RKO (cell line): ENCODE measurements around the gene GRIA4.

Experiments
- DNase-seq: peaks from one replicate; pipeline ENCODE4 v3.0.0-alpha.2; 2016; ENCODE audit warnings: low spot score

The GRIA4 gene

DNA sequence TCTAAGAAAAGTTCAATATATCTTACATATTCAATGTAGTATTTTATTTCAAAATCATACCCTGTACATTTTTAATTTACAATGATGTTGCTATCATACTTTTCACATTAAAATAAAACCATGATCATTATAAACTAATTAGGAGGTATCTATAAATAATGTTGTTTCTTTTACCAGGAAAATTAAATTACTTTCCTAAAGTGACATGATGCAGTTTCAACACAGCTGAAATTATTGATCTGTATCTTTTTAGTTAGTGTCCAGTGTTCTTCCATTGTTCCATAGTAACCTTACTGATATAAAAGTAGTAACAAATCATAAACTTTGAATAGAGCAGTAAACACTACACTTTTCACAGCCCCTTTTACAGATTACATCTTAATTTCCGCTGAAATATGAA lies 29.7 kb downstream of the GRIA4 start:
- no peak for DNase-seq

- peak; percentile 16 for DNase-seq
These were observed 31.6 kb downstream of the GRIA4 start for GRCh38 chr11:105641433-105641832.

- DNase-seq = no peak
These were observed 33.0 kb downstream of the GRIA4 start for GRCh38 chr11:105642870-105643269.

DNA sequence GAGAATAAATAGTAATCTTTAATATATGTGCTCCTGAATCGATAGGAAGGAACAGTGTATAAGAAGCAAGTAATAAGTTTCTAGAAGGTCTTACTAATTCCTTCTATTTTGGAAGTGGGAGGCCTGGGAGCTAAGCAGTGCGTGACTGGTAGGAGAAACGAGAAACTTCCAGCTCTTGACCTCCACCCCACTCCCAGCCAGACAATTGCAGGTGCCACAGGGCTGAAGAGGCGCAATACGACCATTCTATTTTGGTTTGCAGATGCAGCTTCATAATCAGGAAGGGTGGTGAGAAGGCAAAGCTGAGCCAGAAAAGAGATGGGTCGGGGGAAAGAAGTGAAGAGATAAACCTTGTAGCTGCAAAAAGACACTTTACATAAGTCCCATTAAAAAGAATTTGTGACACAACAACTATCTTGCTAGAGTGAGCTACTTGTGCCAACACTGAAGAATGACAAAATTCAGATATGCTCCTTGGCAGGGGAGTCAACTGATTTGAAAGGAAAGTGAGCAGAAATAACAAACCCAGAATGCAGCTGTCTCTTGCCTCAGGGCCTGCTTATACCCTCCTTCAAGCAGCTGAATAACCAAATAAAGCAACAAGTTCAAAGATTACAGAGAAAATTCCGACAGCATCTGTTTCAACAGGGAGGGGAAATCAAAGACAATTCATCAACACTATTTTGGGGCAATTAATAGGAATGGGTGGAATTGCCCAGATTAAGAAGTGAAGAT lies 35.1 kb downstream of the GRIA4 start:
- no peak for DNase-seq

DNA sequence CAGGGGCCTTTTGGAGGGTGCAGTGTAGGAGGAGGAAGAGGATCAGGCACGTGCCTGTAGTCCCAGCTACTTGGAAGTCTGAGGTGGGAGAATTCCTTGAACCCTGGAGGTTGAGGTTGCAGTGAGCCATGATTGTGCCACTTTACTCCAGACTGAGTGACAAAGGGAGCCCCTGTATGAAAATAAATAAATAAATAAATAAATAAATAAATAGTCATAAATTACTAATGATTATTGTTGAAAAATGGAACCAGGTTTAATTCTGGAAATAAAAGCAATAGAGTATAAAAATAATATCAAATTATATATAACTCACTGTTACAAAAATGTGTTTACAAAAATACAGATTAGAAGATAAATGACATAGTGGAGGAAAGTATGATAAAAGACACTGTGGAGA lies 37.9 kb downstream of the GRIA4 start:
- DNase-seq = no peak

DNA sequence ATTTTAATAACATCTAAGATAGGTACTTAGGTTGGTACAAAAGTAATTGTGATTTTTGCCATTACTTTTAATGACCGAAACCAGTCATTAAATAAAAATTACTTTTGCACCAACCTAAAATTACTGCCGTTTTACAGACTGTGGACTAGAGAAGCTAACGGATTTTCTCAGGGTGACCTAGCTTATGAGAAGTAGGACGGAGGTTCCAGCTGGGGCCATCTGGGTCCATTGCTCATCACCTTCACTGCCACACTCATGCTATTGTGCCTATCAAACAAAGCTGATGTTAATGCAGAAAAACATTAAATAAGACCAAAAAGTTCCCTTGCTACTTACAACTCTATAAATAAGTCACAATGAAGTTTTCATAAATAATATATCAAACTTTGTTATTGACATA lies 38.9 kb downstream of the GRIA4 start:
- no peak for DNase-seq

DNA sequence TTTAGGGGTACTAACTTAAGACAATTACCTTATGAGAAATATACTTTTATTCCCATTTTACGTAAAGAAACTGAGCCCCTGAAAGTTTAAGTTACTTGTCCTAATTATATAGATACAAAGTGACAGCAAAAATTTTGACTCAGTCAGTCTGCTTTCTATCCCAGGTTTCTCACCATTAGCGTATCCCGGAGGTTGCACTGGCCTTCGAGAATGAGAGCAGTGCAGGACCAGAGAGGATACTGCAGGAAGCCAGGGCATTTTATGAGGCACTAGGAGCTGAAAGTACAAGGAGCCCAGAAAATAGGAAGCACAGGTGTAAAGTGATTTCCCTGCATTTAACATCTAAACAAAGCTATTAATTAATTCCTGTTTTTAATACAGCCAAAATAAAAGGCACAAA lies 55.4 kb downstream of the GRIA4 start:
- no peak for DNase-seq

- DNase-seq = no peak
These were observed 57.6 kb downstream of the GRIA4 start for GRCh38 chr11:105667441-105667840.

DNA sequence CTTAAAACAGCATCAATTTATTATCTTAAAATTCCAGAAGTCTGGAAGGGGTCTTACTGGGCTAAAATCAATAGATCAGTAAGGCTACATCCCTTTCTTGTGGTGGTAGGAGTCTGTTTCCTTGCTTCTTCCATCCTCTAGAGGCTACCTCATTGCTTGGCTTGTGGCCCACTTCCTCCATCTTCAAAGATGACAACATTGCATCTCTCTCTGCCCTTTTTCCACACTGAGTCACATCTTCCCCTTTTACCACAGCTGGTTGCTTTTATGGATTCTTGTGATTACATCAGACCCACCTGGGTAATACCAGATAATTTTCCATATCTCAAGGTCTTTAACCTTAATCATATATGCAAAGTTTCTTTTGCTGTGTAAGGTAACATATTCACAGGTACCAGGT lies 60.9 kb downstream of the GRIA4 start:
- peak; percentile 26 for DNase-seq

DNA sequence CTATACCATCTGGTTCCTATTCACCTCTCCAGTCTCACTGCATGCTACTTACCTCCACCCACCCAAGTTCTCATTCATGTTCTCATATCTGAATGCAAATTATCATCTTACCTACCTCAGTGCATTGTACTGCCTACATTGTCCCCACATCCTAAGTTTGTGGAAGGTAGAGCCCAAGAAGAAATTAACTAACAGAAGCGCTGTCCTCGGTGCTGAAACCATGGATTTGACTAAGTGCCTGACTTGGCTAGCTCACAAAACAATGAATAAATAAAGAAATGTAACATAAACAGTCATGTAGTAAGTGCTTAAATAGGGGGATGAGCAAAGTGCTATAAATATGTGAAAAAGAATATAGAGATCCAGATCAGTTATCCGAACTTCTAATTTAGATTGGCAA lies 63.2 kb downstream of the GRIA4 start:
- DNase-seq = peak; percentile 66

DNA sequence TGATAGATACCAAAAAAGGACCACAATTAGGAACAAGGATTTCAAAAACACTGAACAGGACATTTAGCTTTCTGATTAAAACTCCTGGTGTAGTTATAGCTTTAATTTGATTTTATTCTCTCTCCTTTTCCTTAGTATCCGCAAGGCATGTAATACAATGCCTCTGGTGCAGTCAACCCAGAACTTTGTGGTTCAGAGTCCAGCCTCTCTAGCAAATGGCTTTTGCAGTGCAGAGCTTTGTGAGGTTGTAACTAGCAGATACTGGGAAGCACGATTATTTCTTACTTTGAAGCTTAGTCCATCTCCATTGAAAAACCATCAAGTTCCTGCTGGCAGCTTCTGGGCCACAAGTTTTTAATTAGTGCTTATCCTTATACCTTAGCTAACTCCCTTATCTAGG lies 79.8 kb downstream of the GRIA4 start:
- no peak for DNase-seq

DNA sequence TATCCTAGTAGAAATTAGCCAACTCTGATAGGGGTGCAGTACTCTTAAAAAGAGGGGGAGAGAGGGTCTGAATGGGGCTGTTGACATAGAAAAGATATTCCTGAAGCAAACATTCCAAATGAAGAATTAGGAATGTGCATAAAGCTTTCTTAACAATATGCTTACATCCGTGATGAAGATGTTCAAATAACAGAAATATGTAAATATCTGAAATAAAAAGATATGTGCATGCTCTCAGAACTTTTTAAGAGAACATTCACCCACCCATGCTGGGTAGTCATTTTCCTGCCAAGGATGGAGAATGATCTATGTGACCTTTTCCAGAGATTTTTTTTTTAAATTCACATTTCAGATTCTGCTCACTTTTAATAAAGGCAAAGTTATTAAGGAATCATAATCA lies 80.6 kb downstream of the GRIA4 start:
- DNase-seq = no peak

GRCh38 chr11:105693075-105693759 lies 83.3 kb downstream of the GRIA4 start:
- DNase-seq = no peak

DNA sequence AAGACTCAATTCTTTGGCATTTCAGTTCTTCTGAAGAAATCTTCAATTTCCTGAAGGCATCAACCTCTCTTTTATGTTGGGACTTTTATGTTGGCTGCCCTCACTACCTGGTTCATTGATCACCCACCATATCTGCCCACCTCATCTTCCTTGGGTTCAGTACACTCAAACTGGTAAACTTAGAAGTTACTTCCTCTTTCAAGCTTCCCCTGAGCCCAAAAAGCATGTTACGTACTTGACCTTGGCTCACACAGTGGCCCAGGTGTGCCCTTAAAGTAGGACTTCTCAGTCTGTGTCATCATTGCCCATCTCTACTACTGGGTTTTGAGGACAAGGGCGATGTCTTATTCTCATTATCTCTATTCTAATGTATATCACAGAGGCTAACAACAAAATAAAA lies 86.1 kb downstream of the GRIA4 start:
- no peak for DNase-seq

DNA sequence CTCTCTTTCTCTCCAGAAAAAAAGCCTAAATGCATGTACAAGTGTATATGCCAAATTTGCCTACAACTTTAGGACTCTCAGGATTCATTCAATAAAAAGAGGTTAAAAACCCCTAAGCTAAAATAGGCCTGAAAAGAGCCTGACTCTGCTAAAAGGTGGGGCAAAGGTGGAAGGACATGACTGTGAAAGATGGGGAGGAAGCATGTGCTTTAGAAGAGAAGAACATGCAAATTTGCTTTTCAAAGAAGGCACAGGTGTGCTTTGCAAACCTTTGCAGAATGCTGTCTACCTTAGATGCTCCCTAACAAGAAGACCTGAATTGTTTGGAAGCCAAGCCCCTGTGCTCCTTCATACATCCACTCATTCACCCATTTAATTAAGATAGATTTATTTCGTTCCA lies 87.4 kb downstream of the GRIA4 start:
- DNase-seq = no peak

DNA sequence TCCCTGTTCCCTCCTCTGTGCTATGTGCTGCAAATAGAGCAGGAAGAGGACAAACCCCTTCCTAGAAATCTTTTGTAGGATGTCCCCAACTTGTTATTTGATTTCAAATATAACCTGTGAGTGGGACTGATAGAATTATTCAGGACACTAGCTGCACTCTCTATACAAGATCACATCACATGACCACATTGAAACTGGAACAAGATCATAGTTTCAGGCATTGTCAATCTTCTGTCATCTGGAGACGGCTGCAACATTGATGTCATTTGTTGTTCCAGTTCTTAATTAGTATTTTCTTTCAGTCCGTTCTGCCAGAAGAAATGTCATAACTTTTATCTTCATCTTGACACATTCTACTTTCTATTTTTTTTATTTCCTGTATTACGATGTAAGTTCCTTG lies 89.3 kb downstream of the GRIA4 start:
- no peak for DNase-seq

DNA sequence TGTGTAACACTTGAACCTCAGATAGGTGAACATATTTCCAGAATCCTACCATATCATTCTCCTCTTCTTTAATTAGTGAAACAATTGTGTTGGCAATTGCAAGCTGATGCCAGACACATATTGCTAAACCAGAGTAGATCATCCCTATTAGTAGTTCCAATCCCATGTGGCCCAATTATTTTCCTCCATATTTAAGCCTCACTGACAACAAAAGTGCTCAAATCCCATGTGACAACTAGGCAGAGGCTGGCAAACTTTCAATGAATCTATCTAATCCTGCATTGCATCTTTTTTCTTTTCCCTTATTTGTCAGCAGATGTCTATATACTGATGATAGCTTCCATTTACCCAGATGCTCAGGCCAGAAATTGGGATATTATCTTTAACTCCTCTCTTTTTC lies 90.4 kb downstream of the GRIA4 start:
- DNase-seq = no peak

DNA sequence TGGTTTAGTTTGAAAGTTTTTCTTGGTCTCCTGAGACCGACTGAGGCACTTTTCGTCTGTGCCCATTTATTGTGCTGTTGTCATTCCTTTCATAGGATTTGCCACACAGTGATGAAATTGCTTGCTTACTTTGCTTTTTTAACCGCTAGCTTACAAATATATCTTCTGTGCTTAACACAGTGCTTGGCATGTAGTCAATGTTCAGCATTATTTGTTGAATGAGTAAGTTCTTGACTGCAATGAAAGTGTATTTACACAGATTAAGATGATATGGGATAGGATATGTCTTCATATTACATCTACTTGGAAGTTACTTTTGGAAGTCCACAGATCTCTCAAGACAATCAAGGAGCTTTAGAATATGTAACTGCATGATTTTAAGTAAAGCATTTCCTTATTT lies 91.2 kb downstream of the GRIA4 start:
- DNase-seq = no peak

- DNase-seq = no peak
These were observed 96.1 kb downstream of the GRIA4 start for GRCh38 chr11:105705786-105706530.

- no peak for DNase-seq
These were observed 103.2 kb downstream of the GRIA4 start for GRCh38 chr11:105713106-105713505.

DNA sequence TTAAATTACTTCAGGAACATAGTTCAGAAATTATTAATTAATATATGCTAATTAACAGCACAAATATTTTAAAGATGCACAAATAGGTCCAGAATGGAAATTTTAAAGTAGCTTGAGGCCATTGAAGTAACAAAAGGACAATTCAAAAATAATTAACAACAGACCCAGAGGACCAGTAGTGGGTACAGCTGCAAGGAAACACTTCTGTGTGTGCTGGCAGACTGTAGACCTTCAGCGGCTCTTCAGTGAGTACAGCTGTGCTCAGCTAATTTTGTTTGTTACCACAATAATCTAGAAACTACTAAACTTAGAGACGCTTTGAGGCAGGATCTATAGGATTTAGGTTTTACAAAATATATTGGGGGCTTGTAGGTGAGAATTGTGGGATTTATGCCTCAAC lies 103.8 kb downstream of the GRIA4 start:
- no peak for DNase-seq

DNA sequence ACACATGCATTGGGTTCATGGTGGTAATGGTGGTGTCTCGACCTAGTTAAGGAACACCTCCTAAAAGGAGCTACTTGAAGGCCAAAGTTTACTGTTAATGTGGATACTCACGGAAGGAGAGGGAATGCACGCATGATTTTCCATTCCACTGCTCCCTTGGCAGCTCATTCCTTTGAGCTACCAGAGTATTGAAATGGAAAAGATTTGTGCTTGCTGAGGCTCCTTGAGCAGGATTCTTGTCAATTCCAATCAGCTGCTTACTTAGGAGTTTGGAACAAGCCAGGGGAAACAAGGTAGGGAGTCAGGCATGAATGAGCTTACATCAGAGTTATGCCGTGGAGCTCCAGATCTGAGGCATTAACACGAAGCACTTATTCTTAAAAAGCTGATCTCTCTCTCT lies 108.8 kb downstream of the GRIA4 start:
- no peak for DNase-seq
